ENCODE results near the gene PACSIN3.
"Not testable (repeated sequence)": the region's sequence is repeated elsewhere in the genome, so short reads cannot be mapped to it uniquely, and the experiment has no call there.

The PACSIN3 gene
- 0 to 0.40 (median 0.12) reads per million in 18 experiments for total RNA-seq

DNA sequence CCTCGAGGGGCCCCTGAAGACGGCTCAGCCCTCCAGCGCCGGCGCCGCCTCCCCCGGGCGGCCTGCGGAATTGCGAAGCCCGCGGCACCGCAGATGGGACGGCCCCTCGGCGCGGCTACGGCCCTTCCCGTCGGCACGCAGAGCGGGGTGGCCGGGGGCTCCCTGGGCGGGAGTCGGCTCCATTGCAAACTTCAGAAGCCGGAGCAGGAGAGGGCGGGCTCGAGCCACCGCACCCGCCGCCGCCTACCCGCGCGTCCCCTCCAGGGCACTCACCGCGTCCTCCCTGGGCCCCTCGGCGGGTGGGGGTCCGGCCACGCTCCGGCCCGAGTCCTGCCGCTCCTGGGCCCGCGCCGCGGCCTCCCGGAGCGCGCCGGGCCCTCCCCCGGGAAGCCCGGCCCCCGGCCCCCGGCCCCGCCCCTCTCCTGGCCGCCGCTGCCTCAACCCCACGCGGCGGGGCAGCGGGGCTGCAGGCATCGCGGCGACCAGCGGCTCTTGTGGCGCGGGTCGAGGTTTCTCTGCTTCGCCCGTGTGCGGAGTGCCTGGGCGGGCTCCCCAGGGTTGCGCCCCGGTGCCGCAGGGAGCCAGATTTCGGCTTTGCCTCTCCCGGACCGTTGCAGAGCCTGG is at the start of gene PACSIN3:
Gene PACSIN3, minus strand, starts transcription at position 359 of the 624 bp plus-strand sequence. CDS start 3,707 bp downstream, outside the sequence.
- DNase-seq, result no peak

DNA sequence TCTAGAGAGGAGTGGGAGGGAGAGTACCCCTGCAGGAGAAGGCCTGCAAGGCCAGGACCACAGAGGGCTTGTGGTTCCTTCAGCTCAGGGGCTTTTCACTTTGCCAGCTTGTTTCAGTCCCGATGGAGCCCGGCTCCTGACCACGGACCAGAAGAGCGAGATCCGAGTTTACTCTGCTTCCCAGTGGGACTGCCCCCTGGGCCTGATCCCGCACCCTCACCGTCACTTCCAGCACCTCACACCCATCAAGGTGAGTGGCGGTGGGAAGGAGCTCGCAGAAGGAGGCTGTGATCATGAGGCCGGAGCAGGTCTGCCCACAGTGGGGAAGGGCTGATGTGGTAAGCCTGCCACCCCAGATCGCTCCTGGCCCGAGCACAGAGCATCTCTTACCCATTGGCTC is 48.9 kb upstream of the PACSIN3 start:
- no peak for DNase-seq

GRCh38 chr11:47234669-47235100 is 48.5 kb upstream of the PACSIN3 start:
- no peak for DNase-seq

DNA sequence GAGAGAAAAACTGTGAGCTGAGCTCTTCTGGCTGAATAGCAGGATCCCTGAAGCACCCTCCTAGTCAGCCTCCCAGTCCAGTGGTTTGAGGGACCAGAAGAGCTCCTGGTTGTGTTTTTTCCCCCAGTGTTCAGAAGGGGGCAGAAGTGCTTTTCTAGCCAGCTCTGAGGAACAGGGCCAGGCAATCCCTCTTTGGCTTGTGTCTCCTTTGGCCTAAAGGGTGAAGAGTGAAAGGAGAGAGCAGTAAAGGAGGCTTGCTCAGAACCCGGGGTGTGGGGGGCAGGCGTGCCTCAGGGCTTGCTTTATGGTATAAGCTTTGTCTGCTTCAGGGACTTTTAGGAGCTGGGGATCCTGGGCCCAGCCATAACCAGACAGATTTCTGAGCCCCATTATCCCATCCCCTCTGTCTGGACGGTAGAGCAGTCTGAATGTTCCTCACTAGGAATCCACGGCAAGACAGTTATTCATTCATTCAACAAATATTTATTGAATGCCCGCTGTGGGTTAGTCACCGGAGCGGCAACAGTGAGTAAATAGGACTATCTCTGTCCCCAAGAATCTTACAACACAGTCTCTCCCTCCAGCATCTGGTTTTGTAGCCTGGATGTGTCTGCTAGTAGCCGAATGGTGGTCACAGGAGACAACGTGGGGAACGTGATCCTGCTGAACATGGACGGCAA is 47.9 kb upstream of the PACSIN3 start:
- peak; percentile 55 to 70 for DNase-seq

GRCh38 chr11:47233051-47233450 is 46.8 kb upstream of the PACSIN3 start:
- DNase-seq, result no peak

- no peak for DNase-seq
These were observed 42.9 kb upstream of the PACSIN3 start for GRCh38 chr11:47229161-47229560.

- DNase-seq, result peak; percentile 24 to 50
These were observed 39.5 kb upstream of the PACSIN3 start for GRCh38 chr11:47225552-47226400.

DNA sequence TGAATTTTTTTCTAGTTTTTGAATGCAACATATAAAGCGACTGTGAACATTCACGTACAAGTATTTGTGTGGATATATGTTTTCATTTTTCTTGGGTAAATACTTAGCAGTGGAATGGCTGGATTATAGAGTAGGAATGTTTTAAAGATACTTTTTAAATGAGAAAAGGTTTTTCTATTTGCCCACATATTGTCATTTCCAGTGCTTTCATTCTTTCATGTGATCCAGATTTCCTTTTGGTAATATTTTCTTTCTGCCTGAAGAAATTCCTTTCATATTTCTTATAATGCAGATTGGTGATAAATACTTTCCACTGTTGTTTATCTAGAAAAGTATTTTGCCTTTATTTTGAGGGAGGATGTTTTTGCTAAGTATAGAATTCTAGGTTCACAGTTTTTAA is 36.5 kb upstream of the PACSIN3 start:
- no peak for DNase-seq

DNA sequence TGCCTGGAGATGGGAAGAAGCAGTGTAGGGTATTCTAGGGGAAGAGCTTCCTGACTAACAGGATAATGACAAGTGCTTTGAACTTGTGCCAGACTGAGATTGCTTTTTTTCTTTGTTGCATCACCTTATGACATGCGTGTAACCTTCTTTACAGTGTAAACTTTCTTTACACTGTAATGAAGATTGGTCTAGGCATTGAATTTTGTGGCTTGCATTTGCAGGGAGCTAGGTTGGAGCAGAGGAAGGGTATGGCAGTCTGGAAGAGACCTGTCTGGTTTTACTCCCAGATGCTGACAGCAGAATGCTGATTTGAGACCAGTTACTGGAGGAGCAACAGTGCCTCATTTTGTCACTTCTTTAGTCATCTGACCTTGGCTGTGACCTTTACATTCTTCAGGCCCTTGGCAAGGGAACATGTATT is 34.2 kb upstream of the PACSIN3 start:
- DNase-seq, result no peak

- DNase-seq, result peak in 1 of 2 donors; percentile 24
These were observed 30.0 kb upstream of the PACSIN3 start for GRCh38 chr11:47216121-47216798.

DNA sequence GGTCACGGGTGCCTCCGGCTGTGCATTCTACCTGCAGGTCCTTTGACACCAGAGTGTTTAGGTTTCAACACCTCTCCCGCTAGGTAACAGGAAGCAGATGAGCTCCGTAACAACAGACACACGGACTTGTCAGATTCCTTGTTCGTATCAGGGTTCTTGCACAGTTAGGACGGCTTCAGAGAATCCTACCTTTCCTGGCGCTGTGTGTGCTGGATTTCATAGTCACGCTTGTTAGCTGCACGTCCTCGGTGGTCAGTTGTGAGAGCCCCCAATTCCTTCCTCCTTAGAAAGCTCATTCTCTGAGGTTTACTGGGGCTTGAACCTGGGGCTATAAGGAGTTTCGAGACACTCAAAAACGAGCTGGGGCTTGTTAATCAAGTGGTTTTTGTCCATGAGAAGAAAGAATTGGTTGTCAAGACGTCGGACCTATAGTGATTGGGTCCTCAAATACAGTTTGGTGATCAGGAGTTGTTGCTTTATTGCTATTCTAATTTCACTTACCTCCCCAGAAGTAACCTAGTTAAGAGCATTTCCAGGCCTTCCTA is 29.2 kb upstream of the PACSIN3 start:
- no peak for DNase-seq

DNA sequence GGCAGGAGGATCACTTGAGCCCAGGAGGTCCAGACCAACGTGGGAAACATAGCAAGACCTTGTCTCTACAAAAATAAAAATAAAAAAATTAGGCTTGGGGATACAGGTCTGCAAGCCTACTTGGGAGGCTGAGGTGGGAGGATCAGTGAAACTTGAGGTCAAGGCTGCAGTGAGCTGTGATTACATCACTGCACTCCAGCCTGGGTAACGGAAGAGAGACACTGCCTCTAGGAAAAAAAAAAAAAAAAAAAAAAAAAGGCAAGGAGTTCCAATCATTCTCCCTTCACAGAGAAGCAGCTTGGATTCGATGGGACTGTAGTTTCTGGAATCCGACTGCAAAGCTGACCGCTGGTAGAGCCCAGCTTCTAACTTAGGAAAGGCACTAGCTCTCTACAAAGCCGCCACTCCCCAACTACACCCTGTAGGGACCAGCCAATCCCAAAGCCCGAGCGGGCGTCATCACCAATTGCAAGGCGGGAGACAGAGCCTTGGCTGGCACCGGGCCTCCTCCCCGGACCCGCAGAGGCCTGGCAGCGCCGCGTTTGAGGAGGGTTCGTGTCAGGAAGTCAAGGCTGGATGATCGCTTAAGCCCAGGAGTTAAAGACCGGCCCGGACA is 27.8 kb upstream of the PACSIN3 start:
- DNase-seq, result peak; percentile 93 to 94

GRCh38 chr11:47212938-47213337 is 26.7 kb upstream of the PACSIN3 start:
- no peak for DNase-seq

DNA sequence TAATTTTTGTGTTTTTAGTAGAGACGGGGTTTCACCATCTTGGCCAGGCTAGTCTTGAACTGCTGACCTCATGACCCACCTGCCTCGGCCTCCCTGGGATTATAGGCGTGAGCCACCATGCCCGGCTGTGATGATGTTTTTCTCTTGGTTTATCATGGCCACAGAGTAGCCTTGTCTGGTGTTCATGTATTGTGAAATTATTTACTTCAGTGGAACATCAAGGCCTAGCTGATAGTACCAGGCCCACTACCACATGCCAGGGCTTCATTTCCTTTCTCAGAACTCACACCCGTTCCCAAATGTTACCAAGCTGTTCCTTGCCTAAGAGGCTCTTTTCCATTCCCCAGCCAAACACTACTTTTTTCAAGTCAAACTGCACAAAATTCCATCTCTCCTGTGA is 22.4 kb upstream of the PACSIN3 start:
- DNase-seq, result no peak

GRCh38 chr11:47208008-47208552 is 21.8 kb upstream of the PACSIN3 start:
- not testable (repeated sequence) for DNase-seq

GRCh38 chr11:47207459-47207858 is 21.2 kb upstream of the PACSIN3 start:
- DNase-seq, result no peak

DNA sequence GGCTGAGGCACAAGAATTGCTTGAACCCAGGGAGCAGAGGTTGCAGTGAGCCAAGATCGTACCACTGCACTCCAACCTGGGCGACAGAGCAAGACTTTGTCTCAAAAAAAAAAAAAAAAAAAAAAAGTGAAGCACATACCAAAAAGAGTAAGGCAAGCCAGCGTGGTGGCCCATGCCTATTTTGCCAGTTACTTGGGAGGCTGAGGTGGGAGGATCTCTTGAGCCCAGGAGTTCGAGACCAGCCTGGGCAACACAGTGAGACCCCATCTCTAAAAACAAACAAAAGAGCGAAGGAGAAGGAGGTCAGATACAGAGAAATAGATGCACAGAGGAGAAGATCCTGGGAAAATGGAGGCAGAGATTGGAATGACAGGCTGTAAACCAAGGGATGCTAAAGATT is 20.3 kb upstream of the PACSIN3 start:
- not testable (repeated sequence) for DNase-seq

DNA sequence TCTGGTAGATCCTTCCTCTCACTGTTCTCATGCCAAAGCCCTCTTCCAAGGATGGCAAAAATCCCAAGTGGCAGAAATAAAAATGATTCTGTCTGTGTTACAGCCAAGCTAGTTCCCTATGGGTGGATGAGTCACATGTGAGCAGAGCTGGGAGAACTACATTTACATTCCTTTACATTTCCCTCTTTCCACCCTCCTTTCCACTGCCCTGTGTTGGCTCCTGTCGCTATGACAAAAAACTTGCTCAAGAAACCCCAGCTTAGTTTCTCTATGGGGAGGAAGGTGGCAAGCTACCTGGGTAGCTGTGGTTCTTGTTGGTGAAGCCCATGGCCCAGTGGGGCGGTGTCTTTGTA is 18.4 kb upstream of the PACSIN3 start:
- peak in 1 of 2 donors; percentile 18 for DNase-seq

- DNase-seq, result no peak
These were observed 16.3 kb upstream of the PACSIN3 start for GRCh38 chr11:47202576-47202975.

- DNase-seq, result no peak
These were observed 14.8 kb upstream of the PACSIN3 start for GRCh38 chr11:47201015-47201414.

- not testable (repeated sequence) for DNase-seq
These were observed 11.9 kb upstream of the PACSIN3 start for GRCh38 chr11:47198161-47198560.

DNA sequence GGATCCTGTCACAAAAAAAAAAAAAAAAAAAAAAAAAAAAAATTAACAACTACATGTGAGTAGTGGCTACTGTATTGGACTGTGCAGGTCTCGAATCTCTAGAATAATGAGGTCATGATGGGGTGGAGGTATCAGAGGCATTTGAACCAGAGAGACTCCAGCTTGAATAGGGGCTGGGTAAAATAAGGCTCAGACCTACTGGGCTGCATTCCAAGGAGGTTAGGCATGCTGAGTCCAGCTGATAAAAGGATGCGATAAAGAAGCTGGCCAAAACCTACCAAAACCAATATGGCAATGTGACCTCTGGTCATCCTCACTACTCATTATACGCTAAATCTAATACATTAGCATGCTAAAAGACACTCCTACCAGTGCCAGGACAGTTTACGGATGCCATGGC is 5.9 kb upstream of the PACSIN3 start:
- no peak for DNase-seq
